Skeletal muscle satellite cell (primary cell): ENCODE data around the gene DNAJC7.
"Not testable (repeated sequence)": the region's sequence is repeated elsewhere in the genome, so short reads cannot be mapped to it uniquely, and the experiment has no call there.

Experiments used
- H3K27me3 ChIP-seq: 2 replicates; pipeline ENCODE4 v1.7.0; 2013; ENCODE audit warnings: low read length; ENCODE audit not compliant: control insufficient read depth, insufficient read depth
- H3K36me3 ChIP-seq: 2 replicates; pipeline ENCODE4 v1.7.0; 2013; ENCODE audit warnings: mild to moderate bottlenecking, control low read depth, low read length; ENCODE audit not compliant: insufficient read depth
- H3K4me1 ChIP-seq: 2 replicates; pipeline ENCODE4 v1.7.0; 2013; ENCODE audit warnings: low read length; ENCODE audit not compliant: control insufficient read depth, insufficient read depth
- H3K4me2 ChIP-seq: 2 replicates; pipeline ENCODE4 v1.7.0; 2013; ENCODE audit warnings: mild to moderate bottlenecking, low read length
- H3K4me3 ChIP-seq: 2 replicates; pipeline ENCODE4 v1.7.0; 2013; ENCODE audit warnings: low read length
- H3K9ac ChIP-seq: 2 replicates; pipeline ENCODE4 v1.7.0; 2013; ENCODE audit warnings: mild to moderate bottlenecking, low read depth, low read length, moderate library complexity
- H3K9me3 ChIP-seq: replicated peaks from 2 replicates; pipeline ENCODE4 v1.7.0; 2013; ENCODE audit warnings: mild to moderate bottlenecking, control low read depth, low read length

DNAJC7 gene

GRCh38 chr17:41939044-41939692 is 78.1 kb downstream of the DNAJC7 start:
- no peaks in the 10 kb centered on the region for H3K4me1 ChIP-seq
- H3K36me3 ChIP-seq, result no peaks in the 10 kb centered on the region
- no peaks in the 10 kb centered on the region for H3K9me3 ChIP-seq
- H3K4me3 ChIP-seq, result no peak overlapping the region
- no peak overlapping the region for H3K9ac ChIP-seq
- H3K4me2 ChIP-seq, result no peak overlapping the region
- no peaks in the 10 kb centered on the region for H3K27me3 ChIP-seq

DNA sequence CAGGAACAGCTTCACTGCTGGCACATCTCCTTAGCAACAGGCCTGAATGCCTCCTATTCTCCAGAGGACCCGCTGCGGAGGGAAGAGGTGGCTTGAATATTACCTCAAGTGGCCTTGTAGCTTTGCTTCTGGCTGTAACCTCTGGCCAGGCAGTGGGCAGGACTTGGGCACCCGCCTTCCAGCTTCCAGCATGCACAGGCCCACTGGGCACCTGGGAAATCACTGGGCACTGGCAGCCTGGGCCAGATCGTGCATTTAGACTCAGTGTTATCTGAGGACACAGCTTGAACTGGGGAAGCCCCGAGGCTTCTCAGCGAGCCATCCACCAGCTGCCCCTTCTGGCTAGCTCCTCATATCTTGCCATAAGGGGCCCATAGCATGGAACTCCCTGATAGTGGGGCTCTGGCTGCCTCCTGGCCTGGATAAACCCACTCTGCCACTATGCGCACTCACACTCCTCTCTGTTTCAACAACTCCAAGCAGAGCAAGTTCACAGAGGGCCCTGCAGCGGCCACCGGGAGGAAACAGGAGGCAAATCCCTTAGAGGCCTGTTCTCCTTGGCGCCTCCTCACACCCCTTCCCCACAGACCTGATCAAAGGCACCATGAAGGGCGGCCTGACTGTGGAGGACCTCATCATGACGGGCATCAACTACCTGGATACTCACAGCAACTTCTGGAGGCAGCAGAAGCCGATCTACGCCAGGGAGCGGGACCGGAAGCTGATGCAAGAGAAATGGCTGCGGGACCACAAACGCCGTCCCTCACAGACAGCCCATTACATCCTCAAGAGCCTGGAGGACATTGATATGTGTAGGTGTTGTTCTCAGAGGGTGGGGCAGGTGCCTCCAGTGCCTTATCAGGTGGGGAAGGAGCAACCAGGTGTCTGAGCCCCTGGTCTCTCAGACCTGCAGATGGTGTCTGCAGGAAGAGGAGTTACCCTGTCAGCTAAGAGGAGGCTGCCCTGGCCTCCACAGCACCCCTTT is 79.0 kb downstream of the DNAJC7 start:
- H3K4me2 ChIP-seq, result no peak overlapping the region
- no peaks in the 10 kb centered on the region for H3K4me1 ChIP-seq
- no peaks in the 10 kb centered on the region for H3K36me3 ChIP-seq
- no peaks in the 10 kb centered on the region for H3K9me3 ChIP-seq
- H3K27me3 ChIP-seq, result no peaks in the 10 kb centered on the region
- H3K9ac ChIP-seq, result no peak overlapping the region
- no peak overlapping the region for H3K4me3 ChIP-seq

DNA sequence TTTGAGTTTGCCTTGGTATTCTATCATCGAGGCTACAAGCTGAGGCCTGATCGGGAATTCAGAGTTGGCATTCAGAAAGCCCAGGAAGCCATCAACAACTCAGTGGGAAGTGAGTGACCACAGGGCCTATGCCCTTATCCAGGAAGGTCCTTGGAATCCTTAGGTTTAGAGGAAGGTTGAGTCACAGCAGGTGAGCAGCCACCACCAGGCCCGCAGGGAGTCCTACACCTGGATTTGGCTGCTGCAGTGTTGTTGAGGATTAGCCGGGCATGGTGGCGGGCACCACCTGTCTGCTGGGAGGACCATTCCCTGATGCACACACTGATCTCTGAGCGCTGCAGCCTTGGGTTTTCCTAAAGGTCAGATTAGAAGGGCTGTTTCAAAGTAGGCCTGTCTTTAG is 81.6 kb downstream of the DNAJC7 start:
- H3K4me2 ChIP-seq, result no peak overlapping the region
- no peaks in the 10 kb centered on the region for H3K4me1 ChIP-seq
- H3K27me3 ChIP-seq, result no peaks in the 10 kb centered on the region

DNA sequence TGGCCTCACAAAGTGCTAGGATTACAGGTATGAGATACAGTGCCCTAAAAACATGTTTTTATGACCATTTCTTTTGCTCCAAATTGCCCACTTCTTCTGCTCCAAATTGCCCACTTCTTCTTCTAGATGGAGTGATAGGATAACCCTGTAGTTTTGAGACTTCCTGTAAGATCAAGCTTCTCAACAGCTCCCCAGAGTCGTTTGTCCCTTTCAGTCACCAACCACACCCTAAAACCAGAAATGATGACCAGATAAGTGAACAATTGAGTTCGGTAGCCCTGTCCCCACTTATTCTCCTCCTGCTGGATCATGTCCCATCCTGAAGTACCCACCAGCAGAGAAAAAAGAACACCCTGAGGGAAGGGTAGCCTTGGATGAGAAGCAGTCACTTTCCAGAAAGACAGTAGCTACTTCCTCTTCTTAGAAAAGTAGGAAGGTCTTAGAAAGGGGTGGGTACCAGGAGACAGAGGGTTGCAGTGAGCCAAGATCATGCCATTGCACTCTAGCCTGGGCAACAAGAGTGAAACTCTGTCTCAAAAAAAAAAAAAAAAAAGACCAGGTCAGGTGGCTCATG is 84.3 kb downstream of the DNAJC7 start:
- Histone ChIP-seq H3K4me1 (peaks cover 9% of the 10 kb centered on the region), H3K9me3 (no peaks in the 10 kb centered on the region), H3K36me3 (no peaks in the 10 kb centered on the region), H3K9ac (no peak overlapping the region), H3K4me3 (no peak overlapping the region), H3K4me2 (no peak overlapping the region), H3K27me3 (no peaks in the 10 kb centered on the region)

More for the DNA sequence above, 81.6 kb downstream of the DNAJC7 start:
- H3K36me3 ChIP-seq, result no peaks in the 10 kb centered on the region
- no peak overlapping the region for H3K4me3 ChIP-seq
- H3K9me3 ChIP-seq, result no peaks in the 10 kb centered on the region
- H3K9ac ChIP-seq, result no peak overlapping the region

GRCh38 chr17:41931715-41932114 is 85.5 kb downstream of the DNAJC7 start:
- H3K4me2 ChIP-seq, H3K4me3 ChIP-seq, H3K9me3 ChIP-seq, H3K36me3 ChIP-seq, H3K4me1 ChIP-seq, H3K9ac ChIP-seq, H3K27me3 ChIP-seq: not testable (repeated sequence)

- H3K27me3 ChIP-seq, H3K36me3 ChIP-seq, H3K4me1 ChIP-seq, H3K9me3 ChIP-seq: not testable (repeated sequence)
- Histone ChIP-seq H3K4me2 (peak overlapping the region; percentile 87), H3K4me3 (peak overlapping the region; percentile 72), H3K9ac (peak overlapping the region; percentile 69)
These were observed 86.4 kb downstream of the DNAJC7 start for GRCh38 chr17:41930833-41931156.

- peak within 1 kb of the TSS; percentile 72 for H3K4me3 ChIP-seq
- peak within 1 kb of the TSS; percentile 87 for H3K4me2 ChIP-seq
- no peaks in the 10 kb centered on the region for H3K27me3 ChIP-seq
- H3K9ac ChIP-seq, result peak within 1 kb of the TSS; percentile 72
- H3K4me1 ChIP-seq, result peaks cover 9% of the 10 kb centered on the region
- no peaks in the 10 kb centered on the region for H3K36me3 ChIP-seq
- no peaks in the 10 kb centered on the region for H3K9me3 ChIP-seq
These were observed 87.0 kb downstream of the DNAJC7 start, which contains the start of gene ODAD4 for GRCh38 chr17:41930009-41930832. ODAD4 (plus strand) TSS chr17:41930617; CDS start chr17:41930724, 107 bp downstream.

DNA sequence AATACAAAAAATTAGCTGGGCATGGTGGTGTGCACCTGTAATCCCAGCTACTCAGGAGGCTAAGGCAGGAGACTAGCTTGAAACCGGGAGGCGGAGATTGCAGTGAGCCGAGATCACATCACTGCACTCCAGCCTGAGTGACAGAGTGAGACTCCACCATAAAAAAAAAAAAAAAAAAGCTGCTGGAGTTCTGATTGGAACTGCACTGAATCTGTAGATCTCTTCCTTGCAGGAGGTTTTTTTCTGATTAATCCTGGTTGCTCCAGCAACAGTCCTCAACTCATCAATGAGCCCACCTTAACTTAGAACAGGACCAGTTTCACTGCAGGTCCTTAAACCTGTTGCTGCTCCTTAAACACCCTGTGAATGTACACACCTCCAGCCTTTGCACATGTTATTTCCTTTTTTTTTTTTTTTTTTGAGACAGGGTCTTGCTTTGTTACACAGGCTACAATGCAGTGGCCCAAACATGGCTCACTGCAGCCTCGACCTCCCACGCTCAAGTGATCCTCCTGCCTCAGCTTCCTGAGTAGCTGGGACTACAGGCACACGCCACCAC is 88.5 kb downstream of the DNAJC7 start:
- Histone ChIP-seq H3K4me3 (no peak overlapping the region), H3K27me3 (no peaks in the 10 kb centered on the region), H3K36me3 (no peaks in the 10 kb centered on the region), H3K4me1 (peaks cover 9% of the 10 kb centered on the region), H3K4me2 (peak overlapping the region; percentile 87), H3K9ac (no peak overlapping the region), H3K9me3 (no peaks in the 10 kb centered on the region)
